Measurements from ENCODE around the gene CLNK.

GRCh38 chr4:10504570-10505179 is 179.9 kb downstream of the CLNK start:
- no peak for TF ChIP-seq CTCF (IDR thresholded peaks at IDR 0.05)
- TF ChIP-seq POLR2A (IDR thresholded peaks at IDR 0.05), result no peak
- TF ChIP-seq POLR2AphosphoS5 (IDR thresholded peaks at IDR 0.05), result no peak
- no peak for TF ChIP-seq EP300 (IDR thresholded peaks at IDR 0.05)
